ENCODE measurements around the gene DNAJA3. TPM values are rescaled to one million over a fixed set of nuclear protein-coding genes. Genes with fewer than 3 reads are reported as not detected.
"Not testable (repeated sequence)": the region's sequence is repeated elsewhere in the genome, so short reads cannot be mapped to it uniquely, and the experiment has no call there.

DNAJA3 gene
- total and polyA plus RNA-seq, 2 experiments from 2014 or later: 60.5 to 70.7 TPM

DNA sequence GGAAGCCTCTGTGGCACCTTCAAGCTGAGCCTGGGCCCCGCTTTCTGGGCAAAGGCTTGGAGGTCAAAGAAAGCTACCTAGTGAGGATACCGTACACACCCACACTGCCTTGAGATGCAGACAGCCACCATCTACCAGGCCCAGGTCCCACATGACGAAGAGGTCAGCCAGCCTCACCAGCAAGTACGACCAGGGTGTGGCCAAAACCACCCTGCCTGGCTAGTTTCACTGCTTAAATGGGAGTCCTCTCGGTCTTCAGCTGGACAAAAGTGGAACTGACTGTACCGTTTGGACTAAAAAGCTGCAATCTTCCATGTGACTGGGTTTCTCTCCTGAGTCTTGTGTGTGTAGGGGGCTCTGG is 32.4 kb upstream of the DNAJA3 start:
- no peak overlapping the region for H3K4me3 ChIP-seq
- H3K27me3 ChIP-seq: no peaks in the 10 kb centered on the region
- TF ChIP-seq, protein P1, sequence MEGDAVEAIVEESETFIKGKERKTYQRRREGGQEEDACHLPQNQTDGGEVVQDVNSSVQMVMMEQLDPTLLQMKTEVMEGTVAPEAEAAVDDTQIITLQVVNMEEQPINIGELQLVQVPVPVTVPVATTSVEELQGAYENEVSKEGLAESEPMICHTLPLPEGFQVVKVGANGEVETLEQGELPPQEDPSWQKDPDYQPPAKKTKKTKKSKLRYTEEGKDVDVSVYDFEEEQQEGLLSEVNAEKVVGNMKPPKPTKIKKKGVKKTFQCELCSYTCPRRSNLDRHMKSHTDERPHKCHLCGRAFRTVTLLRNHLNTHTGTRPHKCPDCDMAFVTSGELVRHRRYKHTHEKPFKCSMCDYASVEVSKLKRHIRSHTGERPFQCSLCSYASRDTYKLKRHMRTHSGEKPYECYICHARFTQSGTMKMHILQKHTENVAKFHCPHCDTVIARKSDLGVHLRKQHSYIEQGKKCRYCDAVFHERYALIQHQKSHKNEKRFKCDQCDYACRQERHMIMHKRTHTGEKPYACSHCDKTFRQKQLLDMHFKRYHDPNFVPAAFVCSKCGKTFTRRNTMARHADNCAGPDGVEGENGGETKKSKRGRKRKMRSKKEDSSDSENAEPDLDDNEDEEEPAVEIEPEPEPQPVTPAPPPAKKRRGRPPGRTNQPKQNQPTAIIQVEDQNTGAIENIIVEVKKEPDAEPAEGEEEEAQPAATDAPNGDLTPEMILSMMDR (IDR thresholded peaks at IDR 0.05; ENCODE audit: low read depth, low read length): no peak
- H3K36me3 ChIP-seq: no peaks in the 10 kb centered on the region
- DNase-seq (ENCODE audit: low read depth in 1 of 2, low spot score in 1 of 2): no peak
- H3K9me3 ChIP-seq (ENCODE audit: low read depth): no peaks in the 10 kb centered on the region
- peak overlapping the region; percentile 68 for H3K27ac ChIP-seq
- H3K4me1 ChIP-seq (ENCODE audit: low read depth): peaks cover 50% of the 10 kb centered on the region

DNA sequence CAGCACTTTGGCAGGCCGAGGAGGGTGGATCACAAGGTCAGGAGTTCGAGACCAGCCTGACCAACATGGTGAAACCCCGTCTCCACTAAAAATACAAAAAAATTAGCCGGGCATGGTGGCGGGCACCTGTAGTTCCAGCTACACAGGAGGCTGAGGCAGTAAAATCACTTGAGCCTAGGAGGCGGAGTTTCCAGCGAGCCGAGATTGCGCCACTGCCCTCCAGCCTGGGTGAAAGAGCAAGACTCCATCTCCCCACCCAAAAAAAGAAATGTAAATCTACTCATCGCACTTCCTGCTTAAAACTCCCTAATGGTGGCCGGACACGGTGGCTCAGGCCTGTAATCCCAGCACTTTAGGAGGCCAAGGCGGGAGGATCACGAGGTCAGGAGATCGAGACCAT is 31.8 kb upstream of the DNAJA3 start:
- Histone ChIP-seq H3K27ac (peak overlapping the region; percentile 68), H3K4me1 (ENCODE audit: low read depth) (peaks cover 43% of the 10 kb centered on the region)
- H3K4me3 ChIP-seq; DNase-seq (ENCODE audit: low read depth in 1 of 2, low spot score in 1 of 2); H3K27me3 ChIP-seq; H3K36me3 ChIP-seq; H3K9me3 ChIP-seq (ENCODE audit: low read depth): not testable (repeated sequence)

- Histone ChIP-seq H3K4me3 (no peak overlapping the region), H3K9me3 (ENCODE audit: low read depth) (no peaks in the 10 kb centered on the region), H3K27ac (peak overlapping the region; percentile 68), H3K36me3 (no peaks in the 10 kb centered on the region), H3K27me3 (no peaks in the 10 kb centered on the region), H3K4me1 (ENCODE audit: low read depth) (peaks cover 30% of the 10 kb centered on the region)
- no peak for DNase-seq (ENCODE audit: low read depth in 1 of 2, low spot score in 1 of 2)
- TF ChIP-seq, protein P1 (IDR thresholded peaks at IDR 0.05; ENCODE audit: low read depth, low read length): no peak
Observed at GRCh38 chr16:4395055-4395726, 30.5 kb upstream of the DNAJA3 start.

GRCh38 chr16:4399001-4399730 is 26.5 kb upstream of the DNAJA3 start:
- H3K27ac ChIP-seq: no peak overlapping the region
- H3K9me3 ChIP-seq (ENCODE audit: low read depth): no peaks in the 10 kb centered on the region
- H3K36me3 ChIP-seq: no peaks in the 10 kb centered on the region
- H3K4me3 ChIP-seq: no peak overlapping the region
- H3K27me3 ChIP-seq: no peaks in the 10 kb centered on the region
- peaks cover 8% of the 10 kb centered on the region for H3K4me1 ChIP-seq (ENCODE audit: low read depth)
- TF ChIP-seq, protein P1 (IDR thresholded peaks at IDR 0.05; ENCODE audit: low read depth, low read length): no peak
- no peak for DNase-seq (ENCODE audit: low read depth in 1 of 2, low spot score in 1 of 2)

GRCh38 chr16:4401094-4401501 is 24.6 kb upstream of the DNAJA3 start:
- TF ChIP-seq, protein P1 (IDR thresholded peaks at IDR 0.05; ENCODE audit: low read depth, low read length): no peak
- DNase-seq (ENCODE audit: low read depth in 1 of 2, low spot score in 1 of 2): no peak
- Histone ChIP-seq H3K9me3 (ENCODE audit: low read depth) (no peaks in the 10 kb centered on the region), H3K4me1 (ENCODE audit: low read depth) (no peaks in the 10 kb centered on the region), H3K27ac (no peak overlapping the region), H3K27me3 (no peaks in the 10 kb centered on the region), H3K36me3 (no peaks in the 10 kb centered on the region), H3K4me3 (no peak overlapping the region)

DNA sequence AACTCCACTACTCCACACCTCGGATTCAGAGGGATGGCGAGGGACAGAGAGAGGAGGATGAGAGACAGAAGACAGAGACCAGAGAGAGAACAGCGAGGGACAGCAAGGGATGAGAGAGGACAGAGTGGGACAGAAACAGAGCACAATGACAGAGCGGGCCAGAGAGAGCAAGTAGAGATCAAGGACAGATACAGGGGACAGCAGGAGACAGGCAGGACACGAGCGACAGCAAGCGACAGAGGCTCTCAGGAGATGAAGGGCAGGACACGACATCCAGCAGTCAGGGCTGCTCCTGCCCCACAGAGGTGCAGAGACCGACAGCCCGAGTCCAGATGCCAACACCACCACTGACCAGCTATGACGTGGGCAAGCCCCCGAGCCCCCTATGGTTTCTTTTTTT is 24.2 kb upstream of the DNAJA3 start:
- DNase-seq (ENCODE audit: low read depth in 1 of 2, low spot score in 1 of 2): no peak
- H3K27me3 ChIP-seq: no peaks in the 10 kb centered on the region
- H3K27ac ChIP-seq: no peak overlapping the region
- no peaks in the 10 kb centered on the region for H3K9me3 ChIP-seq (ENCODE audit: low read depth)
- H3K4me1 ChIP-seq (ENCODE audit: low read depth): no peaks in the 10 kb centered on the region
- H3K36me3 ChIP-seq: no peaks in the 10 kb centered on the region
- H3K4me3 ChIP-seq: no peak overlapping the region
- TF ChIP-seq, protein P1 (IDR thresholded peaks at IDR 0.05; ENCODE audit: low read depth, low read length): no peak
